ENCODE data around the gene AFG1L.
"Not testable (repeated sequence)": the region's sequence is repeated elsewhere in the genome, so short reads cannot be mapped to it uniquely, and the experiment has no call there.

AFG1L gene

GRCh38 chr6:108419474-108419873 is 124.6 kb downstream of the AFG1L start:
- DNase-seq, result no peak

DNA sequence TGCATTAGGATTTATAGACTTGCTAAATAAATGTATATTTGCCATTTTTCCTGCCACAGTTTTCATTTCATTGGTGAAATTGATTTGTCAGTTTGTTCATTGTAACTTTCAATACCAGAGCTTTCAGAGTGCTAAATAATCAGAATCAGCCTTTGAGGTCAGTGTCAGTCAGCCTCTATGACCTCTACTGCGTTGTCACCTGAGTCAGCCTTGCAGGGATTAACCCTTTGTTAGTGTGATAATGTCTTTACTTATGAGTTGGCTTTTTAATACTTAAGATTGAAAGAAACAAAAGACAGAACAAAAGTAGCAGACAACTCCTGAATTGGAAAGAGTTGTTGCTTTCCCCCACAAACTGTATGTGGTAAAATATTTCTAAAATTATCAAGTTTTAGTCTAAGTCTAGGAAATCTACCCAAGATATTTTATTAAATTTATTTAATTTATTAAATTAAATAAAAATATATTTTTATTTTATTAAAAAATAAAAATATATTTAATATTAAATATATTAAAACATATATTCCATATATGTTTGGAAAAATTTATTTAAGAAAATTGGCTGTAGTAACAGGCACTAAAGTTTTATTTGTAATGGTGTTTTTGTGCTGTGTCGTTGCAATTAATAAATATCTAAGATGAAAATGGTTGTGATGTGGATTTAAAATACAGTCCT is 125.2 kb downstream of the AFG1L start:
- no peak for DNase-seq

DNA sequence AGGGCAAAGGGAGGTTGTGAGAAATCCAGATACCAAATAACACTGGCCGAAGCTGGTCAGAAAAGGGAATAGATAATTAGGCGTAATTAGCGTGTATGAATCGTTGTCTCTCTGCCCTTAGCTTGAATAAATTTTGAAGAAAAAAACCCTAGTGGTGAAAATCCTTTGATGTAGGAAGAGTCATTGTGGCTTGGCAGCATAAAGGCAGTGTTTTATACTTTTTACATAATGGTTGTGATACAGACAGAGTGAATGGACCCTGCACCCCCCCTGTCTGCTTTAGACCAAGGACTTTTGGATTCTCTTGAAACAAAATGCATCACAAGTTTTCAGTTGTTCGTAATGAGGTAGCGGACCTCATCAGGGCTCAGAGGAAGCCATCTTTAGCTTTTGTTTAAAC is 126.5 kb downstream of the AFG1L start:
- DNase-seq, result no peak

DNA sequence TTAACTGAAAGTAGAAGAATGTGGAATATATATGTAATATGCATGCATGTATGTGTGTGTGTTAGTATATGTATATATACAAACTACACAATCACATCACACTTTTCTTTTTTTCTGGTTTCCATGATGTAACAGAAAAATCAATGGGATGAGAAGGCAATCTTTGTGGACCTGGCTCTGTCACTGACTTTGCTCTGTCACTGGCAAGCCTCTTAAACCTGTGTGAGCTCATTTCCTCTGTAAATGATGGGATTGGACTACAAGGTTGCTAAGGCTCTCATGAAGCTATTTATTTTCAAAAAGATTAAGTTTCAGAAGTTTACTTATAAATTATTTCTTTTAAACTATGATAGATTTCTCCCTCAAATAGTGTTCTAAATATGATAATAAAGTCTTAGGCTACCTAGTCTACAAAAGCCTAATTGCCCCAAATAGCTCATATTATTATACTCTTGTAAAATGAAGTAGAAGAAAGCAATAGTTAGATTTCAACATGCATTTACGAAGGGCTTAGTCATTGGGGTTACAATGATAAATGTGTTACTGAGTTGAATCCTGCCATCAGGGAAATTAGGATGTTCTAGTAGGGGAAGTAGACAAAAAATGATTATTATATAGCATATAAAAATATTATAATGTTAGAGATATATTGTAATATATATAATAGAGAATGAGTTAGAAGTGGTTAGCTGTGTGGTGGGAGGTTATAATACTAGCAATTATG is 129.3 kb downstream of the AFG1L start:
- DNase-seq, result no peak

GRCh38 chr6:108425428-108425827 is 130.6 kb downstream of the AFG1L start:
- DNase-seq, result no peak

GRCh38 chr6:108432143-108432542 is 137.3 kb downstream of the AFG1L start:
- no peak for DNase-seq

DNA sequence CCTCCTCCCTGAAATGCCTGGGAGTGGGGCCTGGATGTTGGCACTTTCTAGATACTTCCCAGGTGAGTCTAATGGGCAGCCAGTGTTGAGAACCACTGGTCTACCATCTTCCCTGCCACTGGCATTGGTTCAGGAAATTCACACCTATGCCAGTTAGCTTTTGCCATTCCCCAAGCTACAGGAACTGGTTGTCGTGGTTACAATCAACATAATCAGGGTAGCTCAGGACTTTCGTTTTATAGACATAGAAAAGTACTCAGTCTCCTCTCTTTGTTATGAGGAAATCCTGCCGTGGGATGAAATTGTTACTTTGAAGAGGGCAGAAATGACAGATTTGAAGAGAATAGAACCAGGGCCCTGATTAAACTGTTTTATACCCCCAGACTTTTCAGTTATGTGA is 137.9 kb downstream of the AFG1L start:
- no peak for DNase-seq

- DNase-seq, result no peak
Measured at GRCh38 chr6:108434222-108434621, 139.4 kb downstream of the AFG1L start.

DNA sequence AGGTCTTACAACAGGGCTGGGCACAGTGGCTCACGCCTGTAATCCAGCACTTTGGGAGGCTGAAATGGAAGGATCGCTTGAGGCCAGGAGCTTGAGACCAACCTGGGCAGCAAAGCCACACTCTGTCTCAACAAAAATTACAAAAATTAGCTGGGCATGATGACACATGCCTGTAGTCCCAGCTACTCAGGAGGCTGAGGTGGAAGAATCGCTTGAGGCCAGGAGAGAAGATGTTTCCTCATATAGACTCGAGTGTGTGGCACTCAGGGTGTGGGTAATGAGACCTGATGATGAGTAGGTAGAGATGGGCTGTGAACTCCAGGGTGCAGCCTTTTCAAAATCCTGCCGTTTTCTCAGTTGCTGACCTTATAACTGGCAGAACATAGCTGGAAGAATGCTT is 140.5 kb downstream of the AFG1L start:
- DNase-seq, result no peak

- no peak for DNase-seq
Measured at GRCh38 chr6:108436771-108437170, 141.9 kb downstream of the AFG1L start.

GRCh38 chr6:108437821-108438220 is 143.0 kb downstream of the AFG1L start:
- no peak for DNase-seq

DNA sequence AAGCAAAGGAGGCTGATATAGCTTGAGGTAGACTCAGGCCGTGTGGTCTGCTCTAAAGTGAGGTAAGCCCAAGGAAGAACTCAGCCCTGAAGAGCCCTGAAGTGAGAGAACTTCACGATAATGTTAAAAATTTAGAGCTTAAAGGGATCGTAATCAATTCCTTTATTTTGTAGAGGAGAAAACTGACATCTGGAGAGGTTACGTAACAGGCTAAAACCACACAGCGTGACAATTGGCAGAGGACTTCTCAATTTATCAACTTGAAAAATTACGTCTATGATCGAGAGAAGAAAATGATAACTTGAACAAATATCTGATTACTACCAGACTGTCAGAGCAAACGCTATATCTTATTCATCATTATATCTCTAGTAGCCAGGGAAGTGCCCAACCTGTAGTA is 144.1 kb downstream of the AFG1L start:
- no peak for DNase-seq

GRCh38 chr6:108441141-108441540 is 146.3 kb downstream of the AFG1L start:
- DNase-seq, result no peak

DNA sequence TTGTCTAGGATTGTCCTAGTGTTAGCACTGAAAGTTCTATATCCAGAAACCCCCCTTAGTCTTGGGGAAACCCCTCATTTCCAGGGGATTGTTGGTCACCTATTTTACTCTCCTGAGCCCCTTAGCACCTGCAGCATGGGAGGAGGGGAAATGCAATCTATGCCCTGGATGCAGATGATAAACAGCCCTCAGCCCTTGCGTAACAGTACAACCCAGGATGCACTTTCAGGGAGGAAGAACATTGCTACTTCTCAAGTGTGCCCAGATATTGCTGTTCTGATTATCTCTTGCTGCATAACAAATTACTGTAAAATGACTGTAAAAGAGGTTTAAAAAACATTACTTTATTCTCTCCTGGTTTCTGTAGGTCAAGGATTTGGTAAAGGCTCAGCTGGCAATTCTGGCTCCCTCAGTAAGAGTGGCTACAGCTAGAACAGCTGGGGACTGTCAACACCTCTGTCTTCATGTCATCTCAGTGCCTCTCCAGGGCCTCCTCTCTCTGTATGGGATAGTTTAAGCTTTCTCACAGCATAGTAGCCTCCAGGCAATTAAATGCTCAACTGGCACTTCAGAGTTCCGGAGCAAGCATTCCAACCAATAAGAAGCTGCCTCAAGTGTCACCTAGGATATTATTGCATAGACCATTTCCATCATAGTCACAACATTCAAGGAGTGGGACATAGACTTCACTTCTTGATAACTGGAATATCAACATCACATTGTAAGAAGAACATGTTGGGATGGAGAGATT is 148.1 kb downstream of the AFG1L start:
- DNase-seq, result no peak

DNA sequence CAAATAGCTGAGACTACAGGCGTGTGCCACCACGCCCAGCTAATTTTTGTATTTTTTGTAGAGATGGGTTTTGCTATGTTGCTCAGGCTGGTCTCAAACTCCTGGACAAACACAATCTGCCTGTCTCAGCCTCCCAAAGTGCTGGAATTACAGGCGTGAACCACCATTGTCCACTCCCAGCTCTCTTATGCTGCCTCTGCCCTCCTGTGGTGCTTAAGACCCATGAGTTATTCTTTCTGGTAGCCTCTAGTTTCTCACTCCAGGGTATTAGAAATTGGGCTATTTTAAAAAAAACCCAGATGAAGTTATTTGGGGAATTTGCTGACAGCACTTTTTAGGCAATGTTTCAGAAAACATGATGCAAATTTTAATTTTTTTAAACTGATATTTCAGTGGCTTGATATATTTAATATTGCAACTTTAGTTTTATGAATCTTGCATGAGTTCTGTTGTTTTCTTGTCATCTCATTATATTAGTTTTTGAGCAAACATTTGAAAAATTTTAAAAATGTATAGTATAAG is 151.8 kb downstream of the AFG1L start:
- no peak for DNase-seq

DNA sequence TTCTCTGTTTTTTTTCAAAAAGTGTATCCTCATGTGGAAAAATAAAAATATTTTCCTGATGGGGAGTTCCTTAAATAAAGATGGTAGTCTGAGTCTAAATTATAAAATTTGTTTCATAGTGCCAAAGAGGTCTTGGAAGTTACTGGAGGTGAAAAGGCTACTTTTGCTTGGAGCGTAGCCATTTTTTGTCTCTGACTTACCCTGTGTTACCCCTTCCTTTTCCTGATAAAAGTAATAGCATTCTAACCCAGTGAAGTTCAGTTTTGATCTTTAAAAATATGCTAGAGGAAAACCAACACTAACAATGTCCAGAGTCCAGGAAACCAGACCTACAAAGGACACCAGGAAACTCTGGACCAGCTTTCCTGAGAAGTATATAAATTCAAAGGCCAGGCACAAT is 153.6 kb downstream of the AFG1L start:
- no peak for DNase-seq

GRCh38 chr6:108449717-108450116 is 154.9 kb downstream of the AFG1L start:
- not testable (repeated sequence) for DNase-seq

DNA sequence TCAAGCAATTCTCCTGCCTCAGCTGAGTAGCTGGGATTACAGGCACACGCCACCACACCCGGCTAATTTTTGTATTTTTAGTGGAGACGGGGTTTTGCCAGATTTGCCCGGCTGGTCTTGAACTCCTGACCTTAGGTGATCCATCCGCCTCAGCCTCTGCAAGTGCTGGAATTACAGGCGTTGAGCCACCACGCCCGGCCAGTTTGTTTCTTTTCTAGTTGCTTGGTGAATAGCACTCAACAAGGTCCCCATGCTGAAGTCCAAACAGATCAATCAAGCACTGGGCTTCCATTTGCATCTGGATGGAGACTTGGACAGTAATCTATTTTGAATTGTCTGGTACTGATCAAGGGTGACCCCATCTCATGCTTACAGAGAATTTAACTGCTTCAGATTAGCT is 157.0 kb downstream of the AFG1L start:
- no peak for DNase-seq

GRCh38 chr6:108452711-108453195 is 157.9 kb downstream of the AFG1L start:
- DNase-seq, result no peak

- DNase-seq, result no peak
Measured at GRCh38 chr6:108453601-108454185, 158.8 kb downstream of the AFG1L start.

DNA sequence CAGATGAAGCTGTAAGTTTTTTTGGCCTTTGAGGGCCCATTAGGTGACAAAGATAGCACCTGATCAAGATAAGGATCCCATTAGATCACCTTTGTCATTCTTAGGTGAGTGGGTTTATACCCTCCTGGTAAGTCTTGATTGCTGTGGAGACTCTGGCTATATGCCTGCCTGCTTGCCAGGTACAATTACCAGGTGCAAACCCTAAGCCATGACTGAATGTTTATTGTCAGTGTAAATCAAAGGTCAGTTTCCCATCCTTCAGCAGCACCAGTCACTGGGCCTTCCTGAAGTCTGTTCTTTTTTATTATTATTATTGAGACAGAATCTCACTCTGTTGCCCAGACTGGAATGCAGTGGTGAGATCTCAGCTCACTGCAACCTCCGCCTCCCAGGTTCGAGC is 159.5 kb downstream of the AFG1L start:
- DNase-seq, result no peak

- DNase-seq, result no peak
Measured at GRCh38 chr6:108455688-108456087, 160.8 kb downstream of the AFG1L start.

GRCh38 chr6:108463784-108464183 is 168.9 kb downstream of the AFG1L start:
- no peak for DNase-seq
